ENCODE measurements around the gene GAS2L2.

GRCh38 chr17:35774499-35774898, 21.5 kb upstream of the GAS2L2 start:
- TF ChIP-seq, protein P1, sequence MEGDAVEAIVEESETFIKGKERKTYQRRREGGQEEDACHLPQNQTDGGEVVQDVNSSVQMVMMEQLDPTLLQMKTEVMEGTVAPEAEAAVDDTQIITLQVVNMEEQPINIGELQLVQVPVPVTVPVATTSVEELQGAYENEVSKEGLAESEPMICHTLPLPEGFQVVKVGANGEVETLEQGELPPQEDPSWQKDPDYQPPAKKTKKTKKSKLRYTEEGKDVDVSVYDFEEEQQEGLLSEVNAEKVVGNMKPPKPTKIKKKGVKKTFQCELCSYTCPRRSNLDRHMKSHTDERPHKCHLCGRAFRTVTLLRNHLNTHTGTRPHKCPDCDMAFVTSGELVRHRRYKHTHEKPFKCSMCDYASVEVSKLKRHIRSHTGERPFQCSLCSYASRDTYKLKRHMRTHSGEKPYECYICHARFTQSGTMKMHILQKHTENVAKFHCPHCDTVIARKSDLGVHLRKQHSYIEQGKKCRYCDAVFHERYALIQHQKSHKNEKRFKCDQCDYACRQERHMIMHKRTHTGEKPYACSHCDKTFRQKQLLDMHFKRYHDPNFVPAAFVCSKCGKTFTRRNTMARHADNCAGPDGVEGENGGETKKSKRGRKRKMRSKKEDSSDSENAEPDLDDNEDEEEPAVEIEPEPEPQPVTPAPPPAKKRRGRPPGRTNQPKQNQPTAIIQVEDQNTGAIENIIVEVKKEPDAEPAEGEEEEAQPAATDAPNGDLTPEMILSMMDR (conservative IDR thresholded peaks at IDR 0.05): no peak
- no peak for TF ChIP-seq EZH2 (IDR thresholded peaks at IDR 0.05; ENCODE audit: low read depth)

Data from PC-9 (cell line).